GM12874 (cell line): ENCODE measurements around the gene KNDC1.

Experiments used
- TF ChIP-seq, protein P1 (sequence below): IDR thresholded peaks from 2 replicates; pipeline ENCODE4 v1.5.1; 2011; ENCODE audit warnings: low read depth, mild to moderate bottlenecking, control low read depth, low read length, moderate library complexity; ENCODE audit not compliant: insufficient read depth

KNDC1 gene

DNA sequence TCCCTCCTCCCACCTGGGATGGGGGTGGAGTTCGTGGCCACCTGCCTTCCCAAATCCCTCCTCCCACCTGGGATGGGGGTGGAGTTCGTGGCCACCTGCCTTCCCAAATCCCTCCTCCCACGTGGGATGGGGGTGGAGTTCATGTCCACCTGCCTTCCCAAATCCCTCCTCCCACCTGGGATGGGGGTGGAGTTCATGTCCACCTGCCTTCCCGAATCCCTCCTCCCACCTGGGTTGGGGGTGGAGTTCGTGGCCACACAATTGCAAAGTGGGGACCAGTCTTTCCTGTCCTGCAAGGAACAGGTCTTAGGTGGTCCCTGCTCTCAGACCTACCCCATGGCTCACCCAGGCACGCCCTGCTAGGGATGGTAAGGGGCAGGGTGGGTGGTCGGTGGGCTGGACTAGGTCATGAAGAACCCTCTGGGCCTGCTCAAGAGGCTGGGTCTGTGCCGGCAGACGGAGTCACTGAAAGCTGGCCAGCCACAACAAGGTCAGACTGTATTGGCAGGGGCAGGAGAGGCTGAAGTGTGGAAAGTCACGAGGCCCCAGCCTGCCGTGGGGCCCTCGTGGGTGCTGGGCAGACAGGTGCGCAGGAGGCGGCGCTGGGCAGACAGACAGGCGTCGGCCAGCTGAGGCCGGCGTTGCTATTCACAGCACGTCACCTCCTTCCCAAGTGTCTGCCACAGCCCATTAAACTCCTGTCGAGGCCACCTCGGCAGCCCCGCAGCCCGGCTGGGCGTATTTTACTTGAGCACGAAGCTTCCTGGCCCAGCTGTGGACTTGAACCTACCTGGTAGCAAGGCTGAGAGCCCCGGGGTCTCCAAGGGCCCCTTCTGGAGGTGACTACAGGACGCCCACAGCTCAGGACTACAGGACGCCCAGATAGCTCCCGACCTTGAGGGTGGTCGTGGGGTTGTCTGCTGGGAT lies 4.1 kb downstream of the KNDC1 start:
- TF ChIP-seq, protein P1, sequence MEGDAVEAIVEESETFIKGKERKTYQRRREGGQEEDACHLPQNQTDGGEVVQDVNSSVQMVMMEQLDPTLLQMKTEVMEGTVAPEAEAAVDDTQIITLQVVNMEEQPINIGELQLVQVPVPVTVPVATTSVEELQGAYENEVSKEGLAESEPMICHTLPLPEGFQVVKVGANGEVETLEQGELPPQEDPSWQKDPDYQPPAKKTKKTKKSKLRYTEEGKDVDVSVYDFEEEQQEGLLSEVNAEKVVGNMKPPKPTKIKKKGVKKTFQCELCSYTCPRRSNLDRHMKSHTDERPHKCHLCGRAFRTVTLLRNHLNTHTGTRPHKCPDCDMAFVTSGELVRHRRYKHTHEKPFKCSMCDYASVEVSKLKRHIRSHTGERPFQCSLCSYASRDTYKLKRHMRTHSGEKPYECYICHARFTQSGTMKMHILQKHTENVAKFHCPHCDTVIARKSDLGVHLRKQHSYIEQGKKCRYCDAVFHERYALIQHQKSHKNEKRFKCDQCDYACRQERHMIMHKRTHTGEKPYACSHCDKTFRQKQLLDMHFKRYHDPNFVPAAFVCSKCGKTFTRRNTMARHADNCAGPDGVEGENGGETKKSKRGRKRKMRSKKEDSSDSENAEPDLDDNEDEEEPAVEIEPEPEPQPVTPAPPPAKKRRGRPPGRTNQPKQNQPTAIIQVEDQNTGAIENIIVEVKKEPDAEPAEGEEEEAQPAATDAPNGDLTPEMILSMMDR, result no peak

DNA sequence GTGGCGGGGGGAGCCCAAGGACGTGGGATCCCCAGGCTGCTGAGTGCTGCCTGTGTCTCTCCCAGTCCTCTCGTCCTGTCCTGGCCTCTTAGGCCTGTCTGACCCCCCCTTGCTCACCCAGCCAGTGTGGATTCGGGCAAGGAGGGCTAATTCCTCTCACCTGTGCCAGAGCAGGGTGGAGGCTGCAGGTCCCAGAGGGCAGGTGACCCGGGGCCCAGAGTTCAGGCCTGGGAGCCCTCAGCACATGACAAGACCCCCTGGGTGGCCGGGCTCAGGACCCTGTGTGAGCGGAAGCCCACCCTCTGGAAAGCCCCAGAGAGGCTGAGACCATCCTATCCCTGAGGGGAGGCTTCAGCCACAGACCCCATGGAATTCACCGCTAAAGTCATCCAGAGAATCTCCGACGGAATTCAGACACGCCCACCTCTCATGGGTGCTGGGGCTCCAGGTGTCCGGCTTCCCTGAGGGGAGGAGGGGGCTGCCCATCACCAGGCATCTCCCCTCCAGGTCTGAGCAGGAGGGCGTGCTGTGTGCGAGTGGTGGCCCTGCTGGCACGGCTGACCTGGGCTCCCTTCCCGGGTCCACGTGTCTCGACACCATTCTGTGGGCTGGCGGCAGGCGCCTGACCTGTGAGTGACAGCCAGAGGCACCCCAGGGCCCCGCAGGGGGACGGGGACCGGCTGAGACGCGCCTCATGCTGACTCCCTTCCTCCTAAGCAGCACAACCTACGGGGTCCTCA lies 5.0 kb downstream of the KNDC1 start:
- TF ChIP-seq, protein P1, result no peak

DNA sequence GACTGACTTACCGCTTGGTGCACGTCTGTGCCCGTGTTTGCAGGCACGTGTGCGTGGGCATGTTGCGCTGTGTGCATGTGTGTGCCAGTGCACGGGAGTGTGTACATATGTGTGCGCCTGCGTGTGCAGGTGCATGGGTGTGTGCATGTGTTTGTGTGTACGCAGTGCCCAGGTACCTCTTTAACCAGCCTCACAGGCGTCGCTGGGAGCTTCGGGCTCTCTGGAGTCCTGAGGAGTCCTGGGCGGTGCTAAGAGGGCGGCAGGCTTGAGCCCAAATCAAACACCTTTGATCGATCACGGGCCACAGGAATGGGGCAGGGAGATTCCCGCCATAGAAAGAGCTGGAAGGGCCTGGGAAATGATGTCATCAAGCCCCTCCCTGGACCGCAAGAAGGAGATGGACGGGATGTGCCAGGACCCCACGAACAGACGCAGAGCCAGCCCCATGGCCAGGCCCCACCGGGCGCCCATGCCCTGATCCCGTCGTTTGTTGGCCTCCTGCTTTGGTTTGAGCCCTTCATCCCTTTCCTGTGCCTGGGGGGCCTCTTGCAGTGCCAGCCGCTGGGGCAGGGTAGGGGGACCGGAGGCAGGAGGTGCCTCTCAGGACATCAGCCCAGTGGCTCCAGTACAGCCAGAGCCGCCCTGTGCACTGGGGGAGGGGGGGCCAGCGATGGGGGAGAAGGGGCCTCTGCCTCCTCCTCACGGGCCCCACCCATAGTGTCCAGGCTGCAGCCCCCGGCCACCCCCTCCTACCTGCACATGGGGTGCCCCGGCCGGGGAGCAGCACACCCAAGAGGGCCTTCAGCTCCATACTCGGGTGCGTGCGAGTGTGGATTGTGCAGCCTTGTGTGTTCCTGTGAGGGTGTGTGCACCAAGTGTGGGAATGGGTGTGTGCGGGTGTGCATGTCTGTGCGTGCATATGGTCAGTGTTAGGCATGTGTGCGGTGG lies 5.8 kb downstream of the KNDC1 start:
- TF ChIP-seq, protein P1, result no peak

DNA sequence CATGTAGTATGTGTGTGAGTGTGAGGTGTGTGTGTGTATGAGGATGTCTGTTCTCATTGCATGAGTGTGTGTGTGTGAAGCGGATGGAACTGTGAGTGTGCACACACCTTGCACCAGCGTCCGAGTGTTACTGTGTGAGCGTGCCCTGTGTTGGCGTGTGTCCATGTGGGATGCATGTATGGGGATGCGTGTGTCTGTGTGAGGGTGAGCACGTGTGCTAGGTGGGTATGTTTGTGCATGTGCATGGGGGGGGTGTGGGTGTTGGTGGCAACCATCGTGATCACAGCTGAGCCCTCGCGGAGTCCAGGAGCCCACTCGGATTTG lies 6.4 kb downstream of the KNDC1 start:
- TF ChIP-seq, protein P1, result no peak

DNA sequence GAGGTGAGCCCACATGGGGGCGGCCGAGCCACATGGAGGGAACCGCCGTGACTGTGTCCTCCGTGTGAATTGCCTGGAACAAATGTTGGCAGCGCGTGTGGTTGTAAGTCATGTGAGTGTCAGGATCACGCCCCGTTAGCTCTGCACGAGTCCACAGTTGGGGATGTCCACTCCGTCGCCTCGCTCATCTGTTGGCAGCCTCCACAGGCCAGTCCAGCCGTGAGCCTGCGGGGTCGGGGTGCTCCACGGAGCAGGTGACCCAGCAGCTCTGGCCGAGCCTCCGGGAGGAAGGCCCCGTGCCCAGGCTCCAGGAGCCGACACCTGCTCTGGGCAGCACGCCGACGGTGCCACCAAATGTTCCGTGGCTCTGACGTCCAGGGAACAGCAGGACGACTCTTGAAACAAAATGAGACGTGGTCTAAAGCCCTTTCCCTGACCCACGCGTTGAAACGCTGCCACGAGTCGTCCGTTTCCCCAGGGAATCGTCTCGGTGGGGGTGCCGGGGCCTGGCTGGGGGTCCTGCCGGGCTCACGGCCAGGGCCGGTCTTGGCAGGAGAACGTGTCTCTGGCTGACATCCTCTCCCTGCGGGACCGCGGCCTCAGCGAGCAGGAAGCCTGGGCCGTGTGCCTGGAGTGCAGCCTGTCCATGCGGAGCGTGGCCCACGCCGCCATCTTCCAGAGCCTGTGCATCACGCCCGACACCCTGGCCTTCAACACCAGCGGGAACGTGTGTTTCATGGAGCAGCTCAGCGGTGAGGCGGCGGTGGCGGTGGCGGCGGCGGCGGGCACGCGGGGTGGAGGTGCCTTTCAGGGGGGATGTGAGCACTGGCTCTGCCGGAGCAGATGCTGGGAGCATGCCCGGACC lies 7.0 kb downstream of the KNDC1 start:
- TF ChIP-seq, protein P1, result no peak

DNA sequence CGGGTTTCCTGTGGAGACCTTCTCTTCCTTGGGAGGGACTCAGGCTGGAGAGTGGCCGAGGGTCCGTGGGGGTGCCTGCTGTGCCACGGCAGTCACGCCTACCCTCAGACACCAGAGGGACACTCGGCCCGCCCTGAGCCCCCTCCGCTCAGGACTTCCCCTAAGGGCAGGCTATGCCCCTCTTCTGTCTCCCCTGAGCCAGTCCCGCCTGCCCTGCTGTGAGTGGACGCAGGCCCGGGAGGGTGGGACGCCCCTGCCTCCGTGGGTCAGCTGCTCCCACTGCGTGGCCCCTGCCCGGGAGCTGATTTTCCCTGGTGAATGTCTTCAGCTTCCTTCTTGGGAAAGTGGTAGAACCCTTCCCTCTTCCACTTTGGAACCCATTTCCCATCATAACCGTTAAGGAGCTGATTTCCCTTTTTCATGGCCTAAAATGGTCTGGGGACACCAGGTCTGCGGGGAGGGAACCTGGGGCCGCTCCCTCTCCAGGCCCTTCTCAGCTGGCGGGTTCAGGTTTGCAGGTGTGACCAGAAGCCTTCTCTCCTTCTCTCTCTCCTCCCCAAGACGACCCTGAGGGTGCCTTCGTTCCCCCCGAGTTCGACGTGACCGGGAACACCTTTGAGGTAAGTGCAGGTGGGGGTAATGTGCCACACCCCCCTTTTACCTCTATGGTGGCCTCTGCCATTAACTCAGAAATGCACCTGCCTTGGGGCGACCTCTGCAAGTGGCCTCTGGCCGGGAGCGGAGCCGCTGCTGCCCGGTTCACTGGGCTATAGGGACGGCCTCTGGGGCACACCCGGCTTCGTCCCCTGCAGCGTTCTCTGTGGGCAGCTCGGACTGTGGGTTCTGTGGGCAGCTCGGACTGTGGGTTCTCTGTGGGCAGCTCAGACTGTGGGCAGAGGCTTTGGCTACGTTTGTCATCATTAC lies 7.9 kb downstream of the KNDC1 start:
- TF ChIP-seq, protein P1, result no peak
